ENCODE data around the gene NTN5. TPM values are rescaled to one million over a fixed set of nuclear protein-coding genes. Genes with fewer than 3 reads are reported as not detected.
"Not testable (repeated sequence)": the region's sequence is repeated elsewhere in the genome, so short reads cannot be mapped to it uniquely, and the experiment has no call there.

The NTN5 gene
- polyA plus RNA-seq, 4 donors = 0.53 to 1.6 (median 0.77) TPM

DNA sequence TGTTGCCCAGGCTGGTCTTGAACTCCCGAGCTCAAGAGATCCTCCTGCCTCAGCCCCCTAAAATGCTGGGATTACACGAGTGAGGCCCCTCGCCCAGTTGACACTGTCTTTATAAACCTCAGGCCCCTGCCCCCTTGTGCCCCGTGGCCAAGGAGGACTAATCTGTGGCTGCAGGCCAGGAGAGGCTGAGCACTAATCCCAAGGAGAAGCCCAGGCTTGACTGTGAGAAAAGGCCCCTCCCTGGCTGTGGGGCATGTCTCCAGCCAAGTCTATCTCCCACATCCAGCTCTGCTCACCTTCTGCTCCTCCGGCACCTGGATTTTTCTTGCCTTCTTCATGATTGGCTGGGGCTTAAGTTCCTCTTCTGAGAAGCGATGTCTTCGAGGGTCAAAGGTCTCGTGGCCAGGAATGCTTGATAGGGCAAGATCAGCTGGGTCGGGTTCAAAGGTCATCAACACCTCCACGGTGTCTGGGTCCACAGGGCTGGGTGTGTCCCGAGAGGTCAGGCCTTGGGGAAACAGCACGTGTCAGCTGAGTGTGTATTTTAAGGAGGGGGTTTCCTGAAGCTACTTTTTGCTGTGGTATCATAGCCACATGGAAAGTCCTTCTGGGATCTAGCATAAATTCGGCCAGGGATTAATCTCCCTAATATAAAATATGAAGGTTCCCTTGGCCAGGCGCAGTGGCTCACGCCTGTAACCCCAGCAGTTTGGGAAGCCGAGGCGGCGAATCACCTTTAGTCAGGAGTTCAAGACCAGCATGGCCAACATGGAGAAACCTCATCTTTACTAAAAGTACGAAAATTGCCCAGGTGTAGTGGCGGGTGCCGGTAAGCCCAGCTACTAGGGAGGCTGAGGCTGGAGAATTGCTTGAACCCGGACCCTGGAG, 39.4 kb downstream of the NTN5 start:
- DNase-seq (ENCODE audit: low read depth in 4 of 4, low spot score in 3 of 4) = no peak

DNA sequence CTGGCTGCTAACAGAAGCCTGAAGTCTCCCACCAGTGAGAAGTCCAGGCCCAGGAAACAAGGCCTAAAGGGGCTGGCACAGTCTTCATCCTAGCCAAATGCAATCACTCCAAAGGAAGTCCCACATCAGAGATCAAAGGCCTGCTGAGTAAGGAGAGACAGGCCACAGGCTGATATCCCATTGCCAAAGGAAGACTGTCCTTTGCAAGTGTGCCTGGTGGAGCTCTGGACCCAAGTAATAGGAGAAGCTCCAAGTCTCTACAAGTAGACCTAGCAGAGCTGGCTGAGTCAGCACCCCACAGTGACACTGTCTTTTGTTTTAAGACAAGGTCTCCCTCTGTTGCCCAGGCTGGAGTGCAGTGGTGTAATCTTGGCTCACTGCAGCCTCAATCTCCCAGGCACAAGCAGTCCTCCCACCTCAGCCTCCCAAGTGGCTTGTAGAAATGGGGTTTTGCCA, 40.1 kb downstream of the NTN5 start:
- no peak for DNase-seq (ENCODE audit: low read depth in 4 of 4, low spot score in 3 of 4)

DNA sequence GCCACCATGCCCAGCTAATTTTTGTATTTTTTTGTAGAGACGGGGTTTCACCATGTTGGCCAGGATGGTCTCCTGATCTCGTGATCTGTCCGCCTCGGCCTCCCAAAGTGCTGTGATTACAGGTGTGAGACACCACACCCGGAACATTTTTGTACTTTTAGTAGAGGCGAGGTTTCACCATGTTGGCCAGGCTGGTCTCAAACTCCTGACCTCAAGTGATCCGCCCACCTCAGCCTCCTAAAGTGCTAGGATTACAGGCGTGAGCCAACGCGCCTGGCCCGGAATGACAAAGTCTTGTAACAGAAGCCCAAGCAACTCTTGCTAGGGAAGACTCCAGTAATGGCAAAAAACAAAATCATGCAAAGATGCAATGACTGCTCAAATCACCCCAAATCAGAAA, 40.5 kb downstream of the NTN5 start:
- DNase-seq (ENCODE audit: low read depth in 4 of 4, low spot score in 3 of 4) = not testable (repeated sequence)

DNA sequence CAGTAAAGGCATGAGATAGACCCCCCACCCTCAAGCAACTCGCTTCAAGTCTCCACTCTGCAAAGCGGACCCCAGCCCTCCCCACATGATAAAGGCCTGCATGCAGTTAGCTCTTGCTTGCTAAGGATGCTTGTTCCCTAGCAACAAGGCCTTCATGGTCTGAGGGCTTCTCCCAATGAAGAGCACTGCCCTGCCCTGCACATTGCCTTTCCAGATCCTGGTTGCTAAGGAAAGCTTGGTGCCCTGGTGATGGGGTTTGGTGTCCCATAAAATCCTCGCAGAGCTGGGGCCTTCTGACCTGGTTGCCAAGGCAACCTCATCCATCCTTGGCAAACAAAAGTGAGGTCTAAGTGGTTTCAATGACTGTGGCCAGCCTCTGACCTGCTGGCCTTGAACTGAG, 41.6 kb downstream of the NTN5 start:
- DNase-seq (ENCODE audit: low read depth in 4 of 4, low spot score in 3 of 4) = no peak

DNA sequence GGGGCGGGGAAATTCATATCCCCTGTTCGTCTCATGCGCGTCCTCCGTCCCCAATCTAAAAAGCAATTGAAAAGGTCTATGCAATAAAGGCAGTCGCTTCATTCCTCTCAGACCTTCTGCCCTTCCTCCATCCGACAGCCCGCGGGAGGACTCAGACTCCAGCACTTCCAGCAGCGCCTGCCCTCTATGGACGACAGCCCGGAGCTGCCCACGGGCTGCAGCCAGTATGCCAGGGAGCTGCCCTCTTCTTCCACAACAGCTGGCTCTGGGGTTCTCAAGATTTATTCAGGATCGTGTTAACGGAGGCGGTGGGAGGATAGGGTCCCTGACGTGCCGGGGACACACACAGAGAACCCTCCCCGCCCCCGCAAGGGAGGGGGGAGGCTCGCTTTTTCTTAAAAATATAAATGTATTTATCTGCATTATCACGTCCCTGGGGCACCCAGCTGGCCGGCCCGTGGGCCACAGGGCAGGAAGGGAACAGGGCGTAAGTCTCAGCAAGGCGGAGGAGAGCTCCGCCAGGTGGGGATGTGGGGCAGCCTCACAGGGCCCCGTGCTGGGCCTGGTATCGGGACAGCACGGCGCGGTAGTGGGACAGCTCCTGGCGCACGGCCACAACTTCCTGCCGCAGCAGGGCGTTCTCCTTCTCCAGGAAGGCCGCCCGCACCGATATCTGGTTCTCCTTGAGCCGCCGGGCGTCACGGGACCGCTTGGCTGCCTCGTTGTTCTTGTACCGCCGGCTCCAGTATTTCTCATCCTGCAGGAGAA, 42.3 kb downstream of the NTN5 start:
- DNase-seq (ENCODE audit: low read depth in 4 of 4, low spot score in 3 of 4) = no peak

GRCh38 chr19:48629599-48630295, 43.1 kb downstream of the NTN5 start:
- no peak for DNase-seq (ENCODE audit: low read depth in 4 of 4, low spot score in 3 of 4)

DNA sequence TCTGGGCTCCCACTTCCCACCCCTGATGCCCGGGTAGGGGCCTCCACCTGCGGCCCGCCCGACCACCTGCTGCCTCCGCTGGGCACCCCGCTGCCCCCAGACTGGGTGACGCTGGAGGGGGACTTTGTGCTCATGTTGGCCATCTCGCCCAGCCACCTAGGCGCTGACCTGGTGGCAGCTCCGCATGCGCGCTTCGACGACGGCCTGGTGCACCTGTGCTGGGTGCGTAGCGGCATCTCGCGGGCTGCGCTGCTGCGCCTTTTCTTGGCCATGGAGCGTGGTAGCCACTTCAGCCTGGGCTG, 43.6 kb downstream of the NTN5 start:
- no peak for DNase-seq (ENCODE audit: low read depth in 4 of 4, low spot score in 3 of 4)

GRCh38 chr19:48628486-48629296, 44.1 kb downstream of the NTN5 start:
- no peak for DNase-seq (ENCODE audit: low read depth in 4 of 4, low spot score in 3 of 4)

DNA sequence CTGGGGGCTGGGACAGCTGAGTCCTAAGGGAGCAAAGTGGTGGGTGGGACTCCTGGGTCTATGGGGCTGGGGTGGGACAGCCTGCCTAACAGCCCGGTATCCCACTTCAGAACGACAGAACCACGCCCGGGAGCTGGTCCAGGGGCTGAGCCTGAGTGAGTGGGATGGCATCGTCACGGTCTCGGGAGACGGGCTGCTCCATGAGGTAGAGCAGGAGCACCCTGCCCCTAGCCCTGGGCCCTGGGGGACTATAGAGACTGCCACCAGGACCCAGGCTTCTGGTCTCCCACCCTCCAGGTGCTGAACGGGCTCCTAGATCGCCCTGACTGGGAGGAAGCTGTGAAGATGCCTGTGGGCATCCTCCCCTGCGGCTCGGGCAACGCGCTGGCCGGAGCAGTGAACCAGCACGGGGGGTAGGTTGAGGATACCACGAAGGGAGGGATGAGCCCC, 44.9 kb downstream of the NTN5 start:
- no peak for DNase-seq (ENCODE audit: low read depth in 4 of 4, low spot score in 3 of 4)

GRCh38 chr19:48627201-48627864, 45.5 kb downstream of the NTN5 start:
- no peak for DNase-seq (ENCODE audit: low read depth in 4 of 4, low spot score in 3 of 4)

DNA sequence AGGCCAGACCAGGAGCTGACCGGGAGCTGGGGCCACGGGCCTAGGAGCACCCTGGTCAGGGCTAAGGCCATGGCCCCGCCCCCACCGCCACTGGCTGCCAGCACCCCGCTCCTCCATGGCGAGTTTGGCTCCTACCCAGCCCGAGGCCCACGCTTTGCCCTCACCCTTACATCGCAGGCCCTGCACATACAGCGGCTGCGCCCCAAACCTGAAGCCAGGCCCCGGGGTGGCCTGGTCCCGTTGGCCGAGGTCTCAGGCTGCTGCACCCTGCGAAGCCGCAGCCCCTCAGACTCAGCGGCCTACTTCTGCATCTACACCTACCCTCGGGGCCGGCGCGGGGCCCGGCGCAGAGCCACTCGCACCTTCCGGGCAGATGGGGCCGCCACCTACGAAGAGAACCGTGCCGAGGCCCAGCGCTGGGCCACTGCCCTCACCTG, 46.9 kb downstream of the NTN5 start:
- no peak for DNase-seq (ENCODE audit: low read depth in 4 of 4, low spot score in 3 of 4)

DNA sequence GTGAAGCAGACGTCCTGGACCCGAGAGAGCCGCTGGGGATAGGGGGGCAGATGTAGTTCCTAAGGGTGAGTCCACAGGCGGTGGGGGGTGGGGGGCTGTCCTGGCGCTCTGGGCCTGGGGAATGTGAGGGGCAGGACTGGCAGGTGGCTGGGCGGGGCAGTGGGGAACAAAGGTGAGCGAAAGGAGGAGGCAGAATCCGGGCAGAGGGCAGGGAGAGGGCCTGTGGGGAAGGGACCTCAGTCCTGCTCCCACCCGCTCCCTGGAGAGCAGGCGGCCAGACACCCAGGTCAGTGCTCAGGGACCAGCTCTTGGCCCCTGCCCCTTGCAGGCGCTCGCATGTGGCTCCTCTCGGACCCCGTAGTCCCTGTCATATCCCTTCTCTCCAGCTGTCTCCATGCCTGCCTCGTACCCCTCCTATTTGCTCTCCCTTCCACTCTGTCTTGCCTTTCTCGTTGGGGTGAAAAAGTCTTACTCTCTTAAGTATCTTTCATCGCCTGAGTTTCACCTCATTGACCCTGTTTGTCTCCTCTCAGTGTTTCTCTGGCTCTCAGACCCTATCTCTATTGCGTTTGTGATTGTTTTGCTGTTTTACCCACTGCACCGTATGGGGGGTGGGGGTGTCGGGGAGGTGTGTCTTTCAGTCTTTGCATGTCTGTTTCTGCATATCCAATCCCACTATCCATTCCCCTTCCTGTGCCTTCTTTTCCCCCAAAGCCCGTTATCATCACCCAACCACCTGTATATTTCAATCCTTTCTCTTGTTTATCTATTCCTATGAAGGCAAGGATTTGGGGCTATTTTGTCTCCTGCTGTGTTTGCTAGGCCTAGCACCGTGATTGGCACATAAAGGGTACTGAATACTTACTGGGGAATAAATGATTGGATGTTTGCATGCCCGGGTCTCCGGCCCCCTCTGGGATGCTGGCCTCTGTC, 47.8 kb downstream of the NTN5 start:
- DNase-seq (ENCODE audit: low read depth in 4 of 4, low spot score in 3 of 4) = no peak

GRCh38 chr19:48624067-48624594, 48.7 kb downstream of the NTN5 start:
- DNase-seq (ENCODE audit: low read depth in 4 of 4, low spot score in 3 of 4) = peak; percentile 90 to 95 (median 94)

- DNase-seq (ENCODE audit: low read depth in 4 of 4, low spot score in 3 of 4) = no peak
Observed at GRCh38 chr19:48623556-48624066, 49.2 kb downstream of the NTN5 start.

DNA sequence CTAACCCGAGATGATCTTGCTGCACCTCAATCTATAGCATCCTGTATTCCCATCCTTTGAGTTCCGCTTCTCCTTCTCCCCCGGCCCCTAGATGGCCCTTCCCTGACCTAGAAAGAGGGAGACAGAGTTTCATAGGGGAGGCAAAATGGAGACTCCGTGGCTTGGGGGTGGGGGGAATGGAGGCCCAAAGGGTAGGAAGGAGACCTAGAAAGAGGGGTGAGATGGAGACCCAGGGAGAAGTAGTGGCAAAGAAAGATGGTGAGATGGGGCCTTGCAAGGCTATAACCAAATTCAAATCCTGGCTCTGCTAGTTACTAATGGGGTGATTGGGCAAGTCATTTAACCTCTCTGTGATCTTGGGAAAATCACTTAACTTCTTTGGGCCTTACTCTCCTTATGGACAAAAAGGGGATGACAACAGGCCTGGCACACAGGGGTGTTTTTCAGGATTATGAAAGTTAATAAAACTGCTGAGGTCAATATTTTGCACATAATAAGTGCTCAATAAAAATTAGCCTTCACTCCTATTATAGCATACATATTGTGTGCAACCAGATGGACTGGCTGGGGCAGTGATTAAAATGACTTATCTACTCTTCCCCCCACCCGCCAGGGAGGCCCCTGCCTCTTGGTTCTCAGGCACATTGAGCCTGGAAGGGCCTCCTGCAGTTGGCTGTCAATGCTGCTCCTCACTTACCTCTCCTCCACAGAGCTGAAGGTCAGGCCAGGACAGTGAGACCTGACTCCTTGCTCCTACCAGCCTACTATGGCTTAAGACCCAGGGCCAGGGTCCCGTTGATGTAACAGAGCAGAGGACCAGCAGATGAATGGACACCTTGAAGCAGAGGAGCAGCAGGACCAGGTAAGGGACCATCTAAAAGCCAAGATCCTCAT, 52.9 kb downstream of the NTN5 start:
- DNase-seq (ENCODE audit: low read depth in 4 of 4, low spot score in 3 of 4) = no peak

DNA sequence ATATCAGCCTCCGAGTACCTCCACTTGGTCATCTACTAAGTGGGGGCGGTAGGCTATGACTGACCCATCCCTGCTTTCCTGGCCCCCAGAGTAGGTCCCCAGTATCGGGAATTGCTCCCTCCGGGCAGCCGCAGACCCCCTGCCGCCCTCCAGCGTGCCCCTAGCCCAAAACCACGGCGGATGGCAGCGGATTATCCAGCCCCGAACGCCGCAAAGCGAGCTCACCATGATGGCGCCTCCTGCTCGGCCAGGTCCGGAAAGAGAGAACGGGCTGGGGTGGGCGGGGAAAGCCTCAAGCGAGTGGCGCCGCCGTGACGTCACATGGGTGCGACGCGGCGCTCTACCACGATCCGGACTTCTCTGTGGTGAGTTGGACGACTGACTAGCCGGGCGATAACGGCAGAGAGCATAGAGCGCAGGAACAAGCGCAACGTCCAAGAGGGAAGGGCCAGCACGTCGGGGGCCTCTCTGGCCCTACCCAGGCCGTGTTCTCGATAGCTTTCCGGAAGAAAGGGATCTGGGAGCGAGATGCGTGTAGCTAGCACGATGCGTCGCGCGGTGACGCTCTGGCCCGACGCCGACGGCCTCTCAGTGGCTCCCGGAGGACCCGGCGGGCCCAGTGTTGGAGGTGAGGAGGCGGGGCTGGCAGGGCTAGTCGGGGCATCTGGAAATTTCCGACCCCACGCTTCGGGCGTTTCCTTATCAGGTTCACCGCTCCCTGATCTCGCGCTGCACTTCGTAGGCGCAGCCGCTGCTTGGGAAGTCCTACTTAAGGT, 53.7 kb downstream of the NTN5 start, which contains the start of the genes RPL18 and SPHK2:
TSS of gene RPL18 (minus strand) at position 263 of the 776 bp plus-strand sequence. CDS start at position 228, 35 bp downstream.
TSS of gene SPHK2 (plus strand) at position 591 of the 776 bp plus-strand sequence. CDS start 1,009 bp downstream, outside the sequence.
- DNase-seq (ENCODE audit: low read depth in 4 of 4, low spot score in 3 of 4) = peak; percentile 96 to 98 (median 98)
